Measurements from ENCODE around the gene SMAD2.
"Not testable (repeated sequence)": the region's sequence is repeated elsewhere in the genome, so short reads cannot be mapped to it uniquely, and the experiment has no call there.

SMAD2 gene

GRCh38 chr18:47842836-47843235, 87.6 kb downstream of the SMAD2 start:
- DNase-seq (ENCODE audit: low spot score) = no peak

GRCh38 chr18:47838396-47838795, 92.1 kb downstream of the SMAD2 start:
- no peak for DNase-seq (ENCODE audit: low spot score)

DNA sequence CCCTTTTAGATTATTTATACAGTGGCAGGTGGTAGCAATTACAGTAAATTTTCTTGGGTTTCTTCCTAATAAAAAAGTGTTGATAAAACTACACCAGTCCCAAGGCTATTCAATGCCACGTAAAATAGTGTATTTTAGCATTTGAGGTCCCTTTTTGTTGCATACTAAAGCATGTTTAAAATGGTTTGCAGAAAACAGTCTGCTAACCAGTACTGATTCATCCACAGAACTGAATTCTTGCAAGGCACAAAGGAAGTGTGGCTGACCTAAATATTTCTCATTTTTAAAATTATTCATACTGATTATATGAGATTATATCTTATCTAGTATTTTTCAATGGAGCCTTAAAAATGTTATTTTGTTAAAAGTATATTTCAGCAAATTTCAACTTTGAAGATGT, 98.1 kb downstream of the SMAD2 start:
- DNase-seq (ENCODE audit: low spot score) = no peak

GRCh38 chr18:47831351-47831750, 99.1 kb downstream of the SMAD2 start:
- DNase-seq (ENCODE audit: low spot score) = no peak

DNA sequence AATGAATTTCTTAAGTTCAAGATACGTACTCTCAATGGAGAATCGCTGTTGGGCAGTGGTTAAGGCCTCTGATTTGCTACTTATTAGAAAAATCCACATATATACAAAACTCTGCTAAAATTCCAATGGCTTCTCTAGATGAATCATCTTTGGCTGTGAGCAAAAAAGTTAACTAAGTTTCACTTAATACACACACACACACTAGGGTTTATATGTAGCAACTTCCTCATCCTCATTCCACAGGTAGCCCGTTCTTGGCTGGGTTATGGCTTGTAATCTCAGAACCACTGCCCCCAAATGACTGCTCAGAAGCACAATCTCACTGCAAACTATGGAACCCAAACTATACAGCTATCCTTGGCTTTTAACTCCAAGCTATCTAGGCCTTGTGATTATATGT, 99.7 kb downstream of the SMAD2 start:
- DNase-seq (ENCODE audit: low spot score) = no peak

DNA sequence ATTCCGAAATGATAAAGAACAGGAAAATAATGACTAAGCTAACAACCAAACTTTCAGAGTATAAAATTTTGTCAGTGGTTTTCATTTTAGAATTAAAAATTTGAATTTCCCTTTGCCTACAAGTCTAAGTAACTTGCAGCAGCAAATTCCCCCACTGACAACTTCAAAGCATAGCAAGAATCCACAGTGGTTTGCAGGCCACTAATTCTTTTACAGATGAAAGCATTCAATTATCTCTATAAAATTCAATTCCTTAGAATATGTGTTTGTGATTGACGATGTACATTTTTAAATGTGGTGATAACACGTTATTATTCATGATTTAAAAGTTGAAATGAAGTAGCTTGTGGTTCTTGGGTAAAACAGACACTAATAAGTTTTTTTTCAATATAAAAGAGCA, 100.6 kb downstream of the SMAD2 start:
- no peak for DNase-seq (ENCODE audit: low spot score)

DNA sequence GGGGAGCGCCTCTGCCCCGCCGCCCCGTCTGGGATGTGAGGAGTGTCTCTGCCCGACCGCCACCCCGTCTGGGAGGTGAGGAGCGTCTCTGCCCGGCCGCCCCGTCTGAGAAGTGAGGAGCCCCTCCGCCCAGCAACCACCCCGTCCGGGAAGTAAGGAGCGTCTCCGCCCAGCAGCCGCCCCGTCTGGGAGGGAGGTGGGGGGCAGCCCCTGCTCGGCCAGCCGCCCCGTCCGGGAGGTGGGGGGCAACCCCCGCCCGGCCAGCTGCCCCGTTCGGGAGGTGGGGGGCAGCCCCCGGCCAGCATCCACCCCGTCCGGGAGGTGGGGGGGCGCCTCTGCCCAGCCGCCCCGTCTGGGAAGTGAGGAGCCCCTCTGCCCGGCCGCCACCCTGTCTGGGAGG, 102.4 kb downstream of the SMAD2 start:
- DNase-seq (ENCODE audit: low spot score) = not testable (repeated sequence)

- no peak for DNase-seq (ENCODE audit: low spot score)
These were observed 104.0 kb downstream of the SMAD2 start for GRCh38 chr18:47826157-47827074.

- DNase-seq (ENCODE audit: low spot score) = no peak
These were observed 109.1 kb downstream of the SMAD2 start for GRCh38 chr18:47821314-47821713.

DNA sequence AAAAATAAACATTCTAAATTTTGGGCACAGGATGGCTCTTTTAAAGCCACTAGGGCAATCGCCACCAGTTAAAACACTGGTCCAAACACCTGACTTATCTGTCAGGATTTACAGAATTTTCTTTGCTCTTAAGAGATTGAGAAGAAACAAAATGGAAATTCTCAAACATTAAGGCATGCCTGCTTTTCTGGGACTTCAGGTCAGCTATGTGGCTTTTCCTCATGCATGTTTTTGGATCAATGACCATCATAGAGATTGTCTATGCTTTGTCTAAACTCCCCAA, 112.7 kb downstream of the SMAD2 start:
- no peak for DNase-seq (ENCODE audit: low spot score)

- no peak for DNase-seq (ENCODE audit: low spot score)
These were observed 113.3 kb downstream of the SMAD2 start for GRCh38 chr18:47817017-47817794.

GRCh38 chr18:47815486-47816270, 114.8 kb downstream of the SMAD2 start:
- no peak for DNase-seq (ENCODE audit: low spot score)

DNA sequence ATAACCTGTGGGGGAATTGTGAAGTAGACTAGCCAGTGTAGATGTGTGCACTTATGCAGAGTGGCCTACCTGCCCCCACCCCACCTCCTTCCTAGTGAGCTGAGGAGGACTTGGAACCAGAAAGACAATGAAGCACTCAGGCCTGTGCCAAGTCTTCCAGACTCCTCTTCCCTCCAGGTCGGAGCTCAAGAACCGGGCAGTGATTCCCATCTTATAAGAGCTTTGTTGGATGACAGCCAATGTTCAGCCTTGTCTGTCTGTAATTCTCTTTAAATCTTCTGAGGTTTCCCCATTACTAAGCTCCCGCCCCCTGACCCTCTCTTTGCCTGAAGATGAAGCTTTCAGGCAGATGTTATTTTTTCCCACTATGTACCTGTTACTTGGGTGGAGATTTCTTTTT, 121.0 kb downstream of the SMAD2 start:
- no peak for DNase-seq (ENCODE audit: low spot score)

DNA sequence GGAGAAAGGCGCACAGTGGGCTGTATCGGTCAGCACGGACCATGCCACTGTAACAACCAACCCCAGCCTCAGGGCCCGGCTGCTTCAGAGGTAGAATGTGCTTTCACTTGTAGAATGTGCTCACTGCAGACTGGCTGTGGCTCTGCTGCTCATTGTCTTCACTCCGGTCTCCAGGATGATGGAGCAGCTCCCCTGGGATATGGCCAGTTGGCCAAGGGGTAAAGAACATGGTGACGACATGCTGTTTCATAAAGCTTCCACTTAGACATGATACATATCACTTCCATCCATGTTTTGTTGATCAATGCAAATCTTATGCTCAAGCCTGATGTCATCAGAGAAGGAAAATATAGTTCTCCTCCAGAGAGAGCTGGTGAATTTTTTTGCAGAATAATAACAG, 127.7 kb downstream of the SMAD2 start:
- no peak for DNase-seq (ENCODE audit: low spot score)

GRCh38 chr18:47801817-47802216, 128.6 kb downstream of the SMAD2 start:
- no peak for DNase-seq (ENCODE audit: low spot score)

- DNase-seq (ENCODE audit: low spot score) = no peak
These were observed 129.7 kb downstream of the SMAD2 start for GRCh38 chr18:47800756-47801155.

GRCh38 chr18:47800248-47800647, 130.2 kb downstream of the SMAD2 start:
- DNase-seq (ENCODE audit: low spot score) = no peak

GRCh38 chr18:47799376-47799775, 131.1 kb downstream of the SMAD2 start:
- DNase-seq (ENCODE audit: low spot score) = no peak

DNA sequence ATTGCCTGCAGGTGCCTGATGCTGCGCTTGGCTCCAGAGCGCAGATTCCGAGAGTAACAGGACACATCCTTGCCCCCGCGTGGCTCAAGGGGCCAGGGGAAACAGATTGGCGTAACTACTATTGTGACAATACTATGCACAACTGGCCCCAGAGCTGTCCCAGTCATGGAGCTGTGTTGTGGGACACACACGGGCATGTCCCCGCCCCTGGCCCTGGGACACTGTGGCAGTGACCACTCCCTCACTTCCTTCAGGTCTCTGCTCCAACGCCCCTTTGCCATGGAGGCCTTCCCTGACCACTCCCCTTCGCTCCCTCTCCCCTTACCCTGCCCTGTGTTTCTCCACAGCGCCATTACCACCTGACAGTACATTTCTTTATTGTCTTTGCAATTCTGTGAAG, 132.1 kb downstream of the SMAD2 start:
- no peak for DNase-seq (ENCODE audit: low spot score)

GRCh38 chr18:47797126-47797525, 133.3 kb downstream of the SMAD2 start:
- no peak for DNase-seq (ENCODE audit: low spot score)

DNA sequence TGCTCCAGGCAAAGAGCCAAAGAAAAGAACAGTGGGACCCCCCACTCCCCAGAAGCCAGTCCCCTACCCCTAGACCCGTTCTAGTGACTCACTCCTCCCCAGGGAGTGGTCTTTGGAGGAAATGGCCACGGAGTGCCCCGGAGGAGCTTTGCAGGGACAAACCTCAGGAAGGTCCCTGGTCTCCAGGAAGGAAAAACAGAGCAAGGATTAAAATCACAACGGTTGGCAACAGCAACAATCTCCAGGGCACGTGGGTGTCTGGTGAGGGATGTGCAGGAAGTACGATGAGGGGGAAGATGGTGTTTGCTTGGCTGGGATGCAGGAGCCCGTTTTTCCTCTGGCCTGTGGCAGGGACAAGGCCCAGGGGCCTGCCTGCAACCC, 135.0 kb downstream of the SMAD2 start:
- DNase-seq (ENCODE audit: low spot score) = peak; percentile 13

DNA sequence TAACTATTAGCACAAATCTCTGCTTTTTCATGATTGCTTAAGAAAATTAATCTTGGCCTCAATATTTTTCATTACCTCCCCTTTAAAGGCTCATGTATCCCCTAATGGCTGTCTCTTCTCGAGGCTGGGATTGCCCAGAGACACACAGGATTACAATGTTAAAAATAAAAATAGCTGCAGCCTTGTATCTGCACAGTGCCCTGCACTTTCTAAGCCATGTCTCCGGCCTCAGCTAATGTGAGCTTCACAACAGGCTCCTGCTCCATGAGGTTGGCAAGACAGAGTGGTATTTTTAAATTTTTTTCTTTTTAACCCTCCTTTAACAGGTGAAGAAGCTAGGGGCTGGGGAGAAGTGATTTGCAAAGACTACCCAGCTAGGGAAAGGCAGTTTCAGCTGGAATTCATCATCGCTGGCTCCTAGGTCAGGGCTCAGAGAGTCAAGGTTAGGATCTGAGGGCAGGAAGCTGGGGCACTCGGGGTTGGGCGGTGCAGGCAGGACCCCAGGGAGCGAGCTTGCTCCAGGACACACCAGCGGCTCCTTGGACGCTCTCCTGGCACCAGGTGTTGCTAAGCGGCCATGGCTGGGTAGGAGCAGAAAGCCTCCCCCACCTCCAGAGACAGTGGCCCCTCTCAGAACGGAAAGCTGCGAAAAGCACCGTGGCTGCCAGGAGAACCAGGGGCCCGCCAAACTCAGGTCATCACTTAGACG, 135.6 kb downstream of the SMAD2 start:
- no peak for DNase-seq (ENCODE audit: low spot score)

Measured in kidney capillary endothelial cell (primary cell).